HG03558 (cell line): ENCODE data around the gene C10orf143.
"Not testable (repeated sequence)": the region's sequence is repeated elsewhere in the genome, so short reads cannot be mapped to it uniquely, and the experiment has no call there.

Experiments used
- ATAC-seq: cut with Tn5 transposase; IDR thresholded peaks from one replicate; pipeline ENCODE4 v1.9.1; 2021; ENCODE audit warnings: moderate number of reproducible peaks; ENCODE audit not compliant: unreplicated experiment; ENCODE audit errors: extremely low read depth

C10orf143 gene

DNA sequence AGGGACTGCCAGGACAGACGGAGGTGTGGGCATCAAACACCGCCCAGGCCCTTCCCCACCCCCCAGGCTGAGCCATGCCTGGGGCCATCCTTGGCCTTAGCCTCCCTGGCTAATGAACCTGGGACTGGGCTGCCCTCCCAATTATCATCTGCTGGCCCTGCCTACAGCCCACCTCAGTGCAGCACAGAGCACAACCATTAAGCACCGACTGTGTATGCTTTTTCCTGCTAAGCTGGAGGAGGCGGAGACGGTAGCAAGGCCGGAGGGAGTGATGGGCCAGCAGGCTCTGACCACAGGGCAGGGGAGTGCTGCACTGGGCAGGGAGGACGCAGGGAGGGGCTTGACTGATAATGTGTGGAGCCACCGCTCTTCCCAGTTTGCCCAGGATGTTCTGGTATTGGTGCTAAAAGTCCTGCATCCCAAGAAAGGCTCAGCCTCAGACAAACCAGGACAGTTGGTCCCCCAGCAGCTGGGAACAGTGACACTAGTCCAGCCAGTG lies 72.0 kb downstream of the C10orf143 start:
- no peak for ATAC-seq

DNA sequence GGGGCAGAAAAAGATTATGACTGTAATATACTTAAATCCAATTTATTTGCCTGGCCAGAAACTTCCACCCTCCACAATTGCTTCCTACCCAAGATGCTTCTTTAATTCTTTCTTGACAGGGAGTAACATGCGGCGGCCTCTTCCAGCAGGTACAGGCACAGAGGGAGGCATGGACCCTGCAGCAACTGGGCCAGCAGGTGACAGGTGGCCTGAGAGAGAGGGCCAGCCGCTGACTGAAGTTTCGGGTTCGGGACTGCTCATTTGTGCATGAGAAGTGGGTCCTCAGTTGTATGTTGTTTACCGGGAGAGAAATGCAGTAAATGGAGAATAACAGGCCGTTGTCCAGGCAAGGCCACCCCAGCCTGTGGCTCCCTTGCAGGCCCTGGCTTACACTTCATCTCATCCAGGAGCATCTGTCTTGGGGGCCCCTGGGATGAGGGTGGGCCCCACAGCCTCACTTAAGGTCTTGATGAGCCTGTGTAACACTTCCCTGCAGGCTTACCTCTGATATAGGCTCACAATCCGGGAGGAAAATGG lies 72.5 kb downstream of the C10orf143 start:
- ATAC-seq, result no peak

DNA sequence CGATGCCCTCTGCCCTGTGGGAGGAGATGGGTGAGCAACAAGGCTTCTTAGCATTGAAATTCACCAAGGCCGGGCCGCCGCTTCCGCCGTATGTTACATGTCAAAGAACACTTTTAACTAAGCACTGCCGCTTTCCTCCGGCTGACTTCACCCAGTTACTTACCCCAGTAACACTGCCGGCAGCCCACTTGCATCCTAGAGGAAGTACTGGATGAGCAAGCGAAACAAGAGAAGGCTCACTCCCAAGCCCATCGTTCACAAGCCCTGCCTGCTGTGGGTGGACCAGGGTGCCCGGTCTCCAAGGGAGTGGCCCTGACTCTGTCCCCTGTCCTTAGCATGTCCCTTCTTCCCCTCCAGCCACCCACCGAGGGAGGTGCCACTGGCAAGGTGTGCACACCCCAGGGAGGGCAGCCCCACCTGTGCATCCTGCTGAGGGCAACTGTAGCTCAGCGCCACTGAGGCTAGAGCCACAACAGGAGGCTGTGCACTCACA lies 73.4 kb downstream of the C10orf143 start:
- no peak for ATAC-seq

DNA sequence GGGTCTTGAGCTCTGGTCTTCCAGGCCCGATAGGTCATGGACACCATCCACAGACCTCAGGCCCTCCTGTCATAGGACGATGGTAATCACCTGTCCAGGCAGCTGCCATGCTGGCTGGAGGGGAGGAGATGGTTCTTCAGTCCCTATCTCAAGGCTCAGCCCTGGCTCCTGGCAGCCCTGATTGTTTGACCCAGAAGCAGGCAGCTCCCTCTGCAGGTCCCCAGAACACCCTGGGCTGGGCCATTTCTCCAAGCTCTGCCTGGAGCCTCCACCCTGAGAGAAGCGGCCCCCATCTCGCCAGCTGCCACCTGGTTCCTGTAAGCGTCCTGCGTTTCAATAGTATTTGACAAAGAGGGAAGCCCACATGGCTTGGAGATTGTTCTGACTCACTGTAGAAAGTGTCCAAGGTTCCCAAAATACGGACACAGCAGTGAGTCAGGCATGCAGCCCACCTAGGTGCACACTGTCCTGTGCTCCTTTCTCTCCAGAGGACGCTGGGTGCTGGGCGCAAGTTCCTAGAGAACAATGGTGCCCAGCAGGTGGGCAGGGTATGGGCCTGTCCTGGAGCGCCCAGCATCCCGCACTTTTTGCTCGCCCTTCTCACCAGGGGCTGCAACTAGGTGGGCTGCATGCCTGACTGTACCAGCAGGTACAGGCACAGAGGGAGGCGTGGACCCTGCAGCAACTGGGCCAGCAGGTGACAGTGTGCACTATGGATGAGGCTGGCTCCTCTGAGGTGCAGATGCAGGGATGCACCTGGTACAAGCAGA lies 74.1 kb downstream of the C10orf143 start:
- ATAC-seq, result no peak

DNA sequence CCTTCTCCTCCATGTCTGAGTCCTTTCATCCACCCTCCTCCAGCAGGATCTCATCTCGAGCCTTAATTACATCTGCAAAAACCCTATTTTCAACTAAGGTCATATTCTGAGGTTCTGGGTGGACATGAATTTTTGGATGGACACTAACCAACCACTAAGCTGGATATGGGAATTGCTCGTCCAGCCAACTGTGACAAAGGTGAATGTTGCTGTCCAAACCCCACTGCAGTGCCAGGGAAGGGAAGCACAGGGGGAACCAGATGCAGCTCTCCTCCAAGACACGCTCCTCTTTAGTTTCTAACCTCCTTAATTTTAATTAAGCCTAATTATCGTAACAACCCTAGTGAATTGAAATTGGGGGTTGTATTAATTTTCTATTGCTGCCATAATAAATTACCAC lies 81.4 kb downstream of the C10orf143 start:
- ATAC-seq, result no peak

DNA sequence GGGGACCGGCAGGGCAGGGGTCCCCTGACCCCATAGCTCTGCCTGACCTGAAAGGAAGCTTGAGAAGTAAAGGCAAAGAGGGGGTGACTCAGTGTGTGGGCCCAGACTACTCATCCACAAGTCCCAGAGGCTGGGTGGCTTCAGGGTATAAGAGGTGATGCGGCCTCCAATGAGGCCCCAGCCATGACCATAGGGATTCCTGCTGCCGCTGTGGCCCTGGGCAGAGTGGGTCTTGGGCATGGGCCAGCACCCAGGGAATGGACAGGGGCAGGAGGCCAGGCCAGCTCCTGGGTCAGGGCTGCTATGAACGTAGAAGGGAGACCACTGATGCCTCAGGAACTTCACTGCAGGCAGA lies 82.2 kb downstream of the C10orf143 start:
- no peak for ATAC-seq

DNA sequence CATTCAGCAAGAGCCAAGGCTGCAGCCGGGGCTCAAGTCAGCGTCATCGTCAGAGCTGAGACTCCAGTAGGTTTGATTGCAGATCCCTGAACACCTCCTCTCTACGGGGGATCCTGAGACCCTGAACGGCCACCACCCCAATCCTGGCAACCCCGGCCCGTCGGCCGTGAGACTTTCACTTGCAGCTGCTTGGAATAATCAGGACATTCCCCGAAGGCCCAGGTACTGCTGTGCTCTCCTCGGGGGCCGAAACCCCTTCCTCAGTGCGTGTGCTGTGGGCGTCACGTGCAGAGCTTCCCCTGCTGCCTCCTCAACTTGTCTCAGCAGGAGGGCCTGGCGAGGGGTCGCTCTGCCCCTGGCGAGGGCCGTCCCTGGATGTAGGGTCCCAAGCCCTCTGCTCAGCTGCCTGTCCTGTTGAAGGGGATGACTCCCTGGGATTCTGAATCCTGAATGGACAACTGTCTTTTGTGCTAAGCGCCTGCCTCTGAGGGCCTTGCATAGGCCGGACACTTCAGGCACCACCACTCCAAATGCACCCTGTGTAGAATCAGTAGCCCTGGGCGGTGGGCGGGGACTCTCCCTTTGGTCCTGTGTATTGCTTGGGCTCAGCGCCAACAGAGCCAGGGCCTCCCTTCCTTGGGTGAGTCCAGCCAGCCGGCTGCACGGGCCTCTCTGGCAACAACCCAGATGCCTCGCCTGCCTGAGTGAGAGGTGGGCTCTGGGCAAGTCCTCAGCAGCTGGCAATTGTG lies 82.7 kb downstream of the C10orf143 start:
- ATAC-seq, result no peak

DNA sequence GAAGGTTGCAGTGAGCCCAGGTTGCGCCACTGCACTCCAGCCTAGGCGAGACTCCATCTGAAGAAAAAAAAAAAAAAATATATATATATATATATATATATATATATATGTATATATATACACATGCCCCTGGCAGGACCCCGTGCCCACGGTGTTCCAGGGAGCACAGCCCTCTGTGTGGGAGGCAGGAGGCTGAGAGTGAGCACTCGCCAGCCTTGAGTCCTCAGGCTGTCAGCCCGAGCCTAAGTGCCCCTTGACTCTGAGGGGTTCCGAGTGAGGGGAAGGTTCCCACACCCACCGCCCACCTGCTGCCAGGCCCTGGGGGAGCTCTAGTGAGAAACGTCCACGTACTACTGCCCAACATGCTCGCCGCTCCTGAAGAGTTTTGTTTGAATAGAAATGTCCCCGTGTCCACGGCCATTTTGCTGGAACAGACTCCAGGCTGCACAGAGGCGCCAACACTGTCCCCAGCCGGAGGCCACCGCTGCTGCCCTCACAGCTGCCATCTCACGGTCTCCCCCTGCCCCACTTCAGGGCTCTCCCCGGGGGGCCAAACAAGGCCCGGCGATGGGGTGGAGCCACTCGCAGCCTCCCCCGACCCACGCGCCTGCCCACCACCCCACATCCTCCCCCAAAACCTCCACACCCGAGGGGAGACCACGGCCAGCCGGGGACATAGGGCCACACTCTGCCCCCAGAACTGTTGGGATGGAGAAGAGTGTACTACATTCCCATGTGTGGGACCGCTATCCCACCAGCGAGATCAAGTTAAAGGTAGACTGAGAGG lies 83.8 kb downstream of the C10orf143 start:
- no peak for ATAC-seq

DNA sequence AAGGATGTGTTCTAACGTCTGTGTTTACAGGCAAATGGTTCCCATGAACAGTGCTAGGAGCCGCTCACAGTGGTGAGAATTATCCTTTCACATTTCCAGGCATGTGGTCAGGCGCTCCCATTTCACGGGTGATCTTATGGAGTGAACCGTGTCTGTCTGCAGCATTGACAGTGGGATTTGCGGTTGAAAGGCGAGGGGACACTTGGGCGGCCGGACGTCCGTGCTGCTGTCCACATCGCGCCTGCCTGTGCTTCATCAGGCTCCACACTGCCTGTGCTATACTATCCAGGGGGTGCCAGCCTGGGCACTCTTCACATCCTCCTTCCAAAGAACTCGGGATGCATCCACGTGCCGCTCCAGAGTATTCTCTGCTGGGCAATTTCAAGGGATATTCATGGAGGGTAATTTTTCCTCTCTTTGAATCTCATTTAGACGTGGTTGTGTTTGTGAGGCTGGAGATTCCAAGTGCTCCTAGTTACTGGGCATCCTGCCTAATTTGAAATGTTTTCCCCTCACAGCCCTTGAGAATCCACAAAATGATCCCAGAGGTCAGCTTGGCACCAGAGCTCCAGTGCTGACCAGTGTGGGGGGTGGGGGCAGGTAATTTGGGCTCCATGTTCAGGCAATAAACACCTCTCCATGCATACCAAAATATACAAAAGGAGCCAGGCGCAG lies 84.7 kb downstream of the C10orf143 start:
- no peak for ATAC-seq

DNA sequence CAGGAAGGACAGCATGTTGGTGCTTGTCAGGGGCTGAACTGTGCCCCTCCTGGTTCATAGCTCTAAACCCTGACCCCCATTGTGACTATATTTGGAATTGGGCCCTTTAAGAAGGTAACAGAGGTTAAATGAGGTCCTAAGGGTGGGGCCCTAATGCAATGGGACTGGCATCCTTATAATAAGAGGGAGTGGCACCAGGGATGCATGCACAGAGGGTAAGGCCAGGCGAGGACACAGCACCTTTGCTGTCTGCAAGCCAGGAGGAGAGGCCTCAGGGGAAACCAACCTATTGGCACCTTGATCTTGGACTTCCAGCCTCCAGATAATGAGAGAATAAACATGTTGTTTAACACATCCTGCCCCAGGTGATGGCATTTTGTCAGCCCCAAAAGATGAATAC lies 85.3 kb downstream of the C10orf143 start:
- no peak for ATAC-seq

DNA sequence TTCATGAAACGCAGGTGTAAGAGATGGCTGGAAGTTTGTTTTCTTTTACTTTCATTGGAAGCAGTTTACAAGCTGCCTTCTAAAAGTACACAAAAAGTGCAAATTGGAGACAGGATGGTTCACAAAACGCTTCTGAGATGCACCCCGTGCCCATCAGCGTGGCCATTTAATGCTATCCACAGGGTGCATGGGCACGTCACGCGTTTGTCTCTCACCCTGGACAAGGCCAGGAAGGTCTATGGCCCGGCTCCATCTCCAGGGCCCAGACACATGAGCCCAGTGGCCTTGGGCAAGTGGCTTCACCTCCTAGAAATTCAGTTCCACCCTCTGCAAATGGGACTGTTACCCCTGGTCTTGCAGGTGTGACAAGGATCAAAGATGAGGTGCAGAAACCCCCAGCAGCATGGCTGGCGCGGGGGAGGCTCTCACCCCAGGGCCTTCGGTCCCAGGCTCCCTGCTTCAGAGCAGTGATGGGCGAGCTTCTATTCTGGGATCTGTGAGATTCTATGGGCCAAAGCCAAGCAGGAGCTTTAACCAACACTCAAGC lies 85.8 kb downstream of the C10orf143 start:
- ATAC-seq, result no peak

DNA sequence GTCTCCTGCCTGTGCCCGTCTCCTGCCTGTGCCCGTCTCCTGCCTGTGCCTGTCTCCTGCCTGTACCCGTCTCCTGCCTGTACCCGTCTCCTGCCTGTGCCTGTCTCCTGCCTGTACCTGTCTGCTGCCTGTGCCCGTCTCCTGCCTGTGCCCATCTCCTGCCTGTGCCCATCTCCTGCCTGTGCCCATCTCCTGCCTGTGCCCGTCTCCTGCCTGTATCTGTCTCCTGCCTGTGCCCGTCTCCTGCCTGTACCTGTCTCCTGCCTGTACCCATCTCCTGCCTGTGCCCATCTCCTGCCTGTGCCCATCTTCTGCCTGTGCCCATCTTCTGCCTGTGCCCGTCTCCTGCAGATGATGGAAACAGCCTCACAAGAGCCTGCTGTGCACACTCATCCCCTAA lies 86.3 kb downstream of the C10orf143 start:
- not testable (repeated sequence) for ATAC-seq

DNA sequence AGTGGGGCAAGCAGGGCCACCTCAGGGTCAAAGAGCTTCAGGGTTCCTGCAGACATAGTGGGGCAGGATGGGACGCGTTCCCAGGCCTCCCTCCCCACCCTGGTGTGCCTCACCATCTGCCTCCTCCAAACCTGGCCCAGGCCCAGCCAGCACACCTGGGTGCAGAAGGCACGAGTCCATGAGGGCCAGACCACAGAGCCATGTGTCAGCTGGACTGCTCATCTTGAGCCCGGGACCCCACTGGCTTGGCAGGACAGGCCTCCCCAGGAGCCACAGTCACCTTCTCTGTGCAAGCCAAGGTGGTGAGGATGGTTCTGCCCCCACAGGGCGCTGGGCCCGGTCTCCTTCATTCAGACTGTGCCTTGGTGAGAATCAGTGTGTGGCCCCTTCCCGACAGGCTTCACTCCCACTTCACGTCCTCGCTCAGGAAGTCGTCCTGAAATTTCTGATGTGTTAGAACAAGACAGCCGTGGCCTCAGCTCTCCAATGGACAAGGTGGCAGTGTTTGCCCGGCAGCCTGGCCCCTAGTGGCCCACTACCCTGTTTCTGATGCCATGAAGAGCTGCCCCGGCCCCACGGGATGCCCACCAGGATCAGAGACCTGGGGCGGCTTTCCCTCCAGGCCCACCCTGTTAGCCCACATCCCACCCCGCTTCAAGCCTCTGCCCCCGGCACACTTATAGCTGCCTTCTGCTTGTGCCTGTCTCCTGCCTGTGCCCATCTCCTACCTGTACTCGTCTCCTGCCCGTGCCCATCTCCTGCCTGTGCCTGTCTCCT lies 87.0 kb downstream of the C10orf143 start:
- no peak for ATAC-seq

DNA sequence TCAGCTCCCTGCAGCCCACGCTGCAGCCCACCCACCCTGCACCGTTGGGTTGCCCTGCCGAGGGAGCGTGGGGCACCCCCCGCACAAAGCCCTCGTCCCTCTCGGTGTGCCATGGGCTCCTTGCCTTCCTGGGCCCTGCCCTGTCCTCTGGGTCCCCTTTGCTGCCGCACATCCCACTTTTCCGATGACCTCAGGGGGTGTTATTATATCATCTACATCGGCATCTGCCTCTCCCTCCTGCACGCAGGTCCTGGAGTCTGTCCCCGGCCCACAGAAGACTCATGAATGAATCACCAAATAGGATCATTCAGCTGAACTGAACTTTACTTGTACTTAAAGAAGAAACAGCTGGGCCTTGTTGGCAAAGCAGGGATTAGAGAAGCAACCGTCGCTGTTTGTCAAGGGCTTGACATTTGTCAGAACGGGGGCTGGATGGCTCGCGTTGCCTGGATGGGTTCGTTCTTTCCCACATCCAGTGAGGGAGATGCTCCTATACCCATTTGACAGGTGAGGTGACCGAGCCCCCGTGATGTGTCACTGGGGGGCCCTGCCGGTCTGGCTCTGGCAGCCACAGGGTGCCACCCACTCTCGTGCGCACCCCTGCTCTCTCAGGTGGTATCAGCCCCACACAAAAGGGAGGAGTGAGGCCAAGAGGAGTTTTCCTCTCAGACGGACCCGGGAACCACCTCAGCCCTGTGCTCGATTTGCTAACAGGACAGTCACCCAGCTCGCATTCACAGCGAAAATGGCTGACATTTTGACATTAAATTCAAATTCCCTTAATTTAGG lies 87.9 kb downstream of the C10orf143 start:
- no peak for ATAC-seq

DNA sequence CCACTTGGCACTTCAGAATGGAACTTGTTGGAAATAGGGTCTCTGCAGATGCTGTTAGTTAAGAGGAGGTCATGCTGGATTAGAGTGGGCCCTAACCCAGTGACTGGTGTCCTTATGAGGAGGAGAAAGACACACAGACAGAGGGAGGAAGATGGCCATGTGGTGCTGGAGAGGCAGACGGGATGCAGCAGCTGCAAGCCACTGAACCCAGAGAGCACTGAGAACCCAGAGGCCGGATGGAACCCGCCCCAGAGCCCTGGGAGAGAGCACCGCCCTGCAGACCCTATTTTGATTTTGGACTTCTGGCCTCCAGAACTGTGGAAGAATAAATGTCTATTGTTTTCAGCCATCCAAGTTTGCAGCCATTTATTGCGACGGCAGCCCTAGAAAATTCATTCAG lies 88.5 kb downstream of the C10orf143 start:
- no peak for ATAC-seq

DNA sequence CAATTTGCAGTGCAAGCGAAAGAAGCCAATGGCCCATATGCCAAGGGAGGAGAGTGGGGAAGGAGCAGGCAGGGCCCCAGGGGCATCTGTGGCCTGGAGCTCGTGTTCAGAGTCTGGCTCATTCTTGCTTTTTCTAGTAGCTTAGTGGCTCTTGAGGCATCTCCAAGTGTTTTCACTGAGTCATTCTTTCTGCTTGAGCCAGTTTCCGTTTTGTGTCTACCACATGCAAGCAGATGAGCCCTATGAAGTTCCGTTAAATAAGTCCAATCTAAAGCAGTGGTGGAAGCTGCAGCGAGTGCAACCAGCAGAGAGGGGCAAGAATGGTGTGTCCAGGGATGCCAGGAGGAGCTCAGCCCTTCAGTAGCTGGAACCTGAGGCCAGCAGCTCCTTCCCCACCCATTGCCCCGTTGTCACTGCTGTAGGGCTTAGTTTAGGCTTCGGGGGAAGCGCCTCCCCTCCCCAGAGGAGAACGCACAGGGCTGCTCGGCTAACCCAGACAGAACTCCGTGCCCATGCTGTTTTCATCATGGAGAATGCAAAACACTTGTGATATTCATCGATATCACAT lies 89.2 kb downstream of the C10orf143 start:
- no peak for ATAC-seq

DNA sequence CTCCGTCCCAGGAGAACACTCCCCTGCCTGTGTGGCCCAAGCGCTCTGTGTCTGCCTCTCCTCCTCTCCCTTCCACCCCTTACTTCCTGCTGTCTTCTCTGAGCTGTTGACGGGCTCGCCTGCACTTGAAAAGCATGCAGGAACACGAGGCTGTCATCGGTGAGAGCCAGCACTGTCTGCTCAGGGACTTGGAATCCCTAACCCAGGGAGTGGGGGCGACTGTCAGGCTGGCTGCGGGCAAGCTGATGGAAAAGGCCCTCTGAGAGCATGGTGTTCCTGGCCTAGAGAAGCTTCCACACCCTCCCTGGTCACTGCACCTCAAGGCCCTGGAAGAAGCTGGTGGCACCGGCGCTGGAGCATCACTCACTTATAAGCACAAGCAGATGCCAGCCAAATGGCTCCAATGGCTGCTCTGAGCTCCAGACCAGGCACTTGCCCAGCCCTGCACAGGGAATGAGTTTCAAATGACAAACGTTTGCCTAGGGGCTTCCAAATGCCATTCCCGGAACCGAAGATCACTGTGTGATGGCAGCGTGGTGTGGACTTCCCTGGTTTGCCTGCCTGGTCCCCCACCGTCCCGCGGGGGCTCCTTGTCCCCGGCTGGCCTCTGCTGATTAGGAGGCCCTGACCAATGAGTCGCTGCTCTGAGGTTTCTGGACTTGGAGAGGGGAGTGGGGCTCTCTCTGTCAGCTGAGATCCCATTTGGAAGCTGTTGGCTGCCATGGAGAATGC lies 89.8 kb downstream of the C10orf143 start:
- no peak for ATAC-seq
